Subcutaneous preadipocyte (primary cell): ENCODE results near the gene CYP24A1. TPM values are rescaled to one million over a fixed set of nuclear protein-coding genes. Genes with fewer than 3 reads are reported as not detected.

ENCODE experiments used
- total RNA-seq: library from RNA; depleted of rRNA; stranded (reverse); fragments of >200 nt; gene quantifications from 2 replicates; pipeline ENCODE4 v1.2.3, GENCODE V29; 2012

CYP24A1 gene
- not detected in 2 replicates for total RNA-seq

GRCh38 chr20:54173653-54174456 lies at the start of gene CYP24A1:
Gene CYP24A1 (minus strand): TSS chr20:54173986. CDS start chr20:54173579, 407 bp downstream.

GRCh38 chr20:54207743-54208547 lies 34.2 kb upstream of the CYP24A1 start, which contains the start of gene PFDN4:
Gene PFDN4 (plus strand): TSS chr20:54208087. CDS start chr20:54208101, 14 bp downstream.

Other genes starting within 250 kb of the CYP24A1 start
- gene BCAS1, start 103.4 kb downstream of the CYP24A1 start, total RNA-seq, result under 0.01 and 0.37 TPM in 2 replicates
- 63.9 and 72.8 TPM in 2 replicates for gene PFDN4, start 34.1 kb upstream of the CYP24A1 start, total RNA-seq